Activated naive CD8-positive, alpha-beta T cell treated with anti-CD3 and anti-CD28 coated beads for 36 hours (primary cell): Measurements from ENCODE around the gene CCDC178. TPM values are rescaled to one million over a fixed set of nuclear protein-coding genes. Genes with fewer than 3 reads are reported as not detected.

ENCODE experiments used
- DNase-seq: peaks from one replicate; pipeline ENCODE4 v3.0.0; 2021
- H3K27ac Mint-ChIP-seq: one replicate; pipeline ENCODE4 v1.8.0; 2022; ENCODE audit warnings: mild to moderate bottlenecking, moderate library complexity, mixed read lengths
- H3K27me3 Mint-ChIP-seq: one replicate; pipeline ENCODE4 v1.8.0; 2022; ENCODE audit warnings: mild to moderate bottlenecking, mixed read lengths
- H3K36me3 Mint-ChIP-seq: one replicate; pipeline ENCODE4 v1.8.0; 2021; ENCODE audit warnings: mild to moderate bottlenecking, mixed read lengths
- H3K4me1 Mint-ChIP-seq: one replicate; pipeline ENCODE4 v1.8.0; 2021; ENCODE audit warnings: mixed read lengths
- H3K4me3 Mint-ChIP-seq: one replicate; pipeline ENCODE4 v1.8.0; 2022; ENCODE audit warnings: mild to moderate bottlenecking, moderate library complexity, mixed read lengths
- H3K9me3 Mint-ChIP-seq: one replicate; pipeline ENCODE4 v1.8.0; 2022; ENCODE audit warnings: mixed read lengths
- total RNA-seq, 2 experiments: library from RNA; stranded (reverse); gene quantifications; one replicate each; pipeline ENCODE4 v1.2.3, GENCODE V29; 2021

The CCDC178 gene
- total RNA-seq, 2 experiments from 2014 or later: not detected

DNA sequence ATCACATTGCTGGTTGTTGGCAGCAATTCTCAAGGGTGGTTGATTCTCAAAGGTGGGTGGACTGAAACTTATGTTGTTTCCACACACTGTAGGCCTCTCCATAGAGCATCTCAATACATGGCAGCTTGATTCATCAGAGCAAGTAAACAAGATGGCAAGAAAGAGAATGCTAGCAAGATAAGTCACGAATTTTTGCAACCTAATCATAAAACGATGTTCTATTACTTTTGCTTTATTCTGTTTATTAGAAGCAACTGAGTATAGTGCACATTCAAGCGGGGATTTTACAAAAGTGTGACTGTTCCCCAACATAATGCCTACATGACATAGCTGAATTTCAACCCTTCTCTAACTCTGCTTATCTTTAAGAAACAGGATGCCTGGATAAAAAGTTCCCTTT is 136.2 kb downstream of the CCDC178 start:
- no peak overlapping the region for H3K4me3 Mint-ChIP-seq
- H3K27me3 Mint-ChIP-seq: no peaks in the 10 kb centered on the region
- H3K27ac Mint-ChIP-seq: no peak overlapping the region
- H3K36me3 Mint-ChIP-seq: no peaks in the 10 kb centered on the region
- DNase-seq: no peak
- no peaks in the 10 kb centered on the region for H3K4me1 Mint-ChIP-seq
- peaks cover 5% of the 10 kb centered on the region for H3K9me3 Mint-ChIP-seq

DNA sequence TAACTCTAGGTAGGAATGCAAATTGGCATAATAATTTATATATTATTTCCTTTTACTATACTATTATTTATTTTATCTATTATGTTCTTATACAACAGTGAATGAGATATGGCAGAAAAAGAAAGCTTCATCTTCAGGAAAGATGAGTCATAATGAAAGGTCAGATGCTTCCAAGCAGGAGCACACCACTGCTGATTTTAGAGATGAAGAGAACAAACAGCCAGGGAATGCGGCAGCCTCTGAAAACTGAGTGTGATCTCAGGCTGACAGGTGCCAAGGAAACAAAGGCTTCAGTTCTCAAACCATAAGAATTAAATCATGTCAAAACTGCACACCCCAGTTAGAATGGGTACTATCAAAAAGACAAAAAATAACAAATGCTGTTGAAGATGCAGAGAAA is 149.0 kb downstream of the CCDC178 start:
- peaks cover 2% of the 10 kb centered on the region for H3K9me3 Mint-ChIP-seq
- H3K4me1 Mint-ChIP-seq: no peaks in the 10 kb centered on the region
- DNase-seq: no peak
- no peak overlapping the region for H3K4me3 Mint-ChIP-seq
- no peaks in the 10 kb centered on the region for H3K36me3 Mint-ChIP-seq
- no peak overlapping the region for H3K27ac Mint-ChIP-seq
- peaks cover 3% of the 10 kb centered on the region for H3K27me3 Mint-ChIP-seq

DNA sequence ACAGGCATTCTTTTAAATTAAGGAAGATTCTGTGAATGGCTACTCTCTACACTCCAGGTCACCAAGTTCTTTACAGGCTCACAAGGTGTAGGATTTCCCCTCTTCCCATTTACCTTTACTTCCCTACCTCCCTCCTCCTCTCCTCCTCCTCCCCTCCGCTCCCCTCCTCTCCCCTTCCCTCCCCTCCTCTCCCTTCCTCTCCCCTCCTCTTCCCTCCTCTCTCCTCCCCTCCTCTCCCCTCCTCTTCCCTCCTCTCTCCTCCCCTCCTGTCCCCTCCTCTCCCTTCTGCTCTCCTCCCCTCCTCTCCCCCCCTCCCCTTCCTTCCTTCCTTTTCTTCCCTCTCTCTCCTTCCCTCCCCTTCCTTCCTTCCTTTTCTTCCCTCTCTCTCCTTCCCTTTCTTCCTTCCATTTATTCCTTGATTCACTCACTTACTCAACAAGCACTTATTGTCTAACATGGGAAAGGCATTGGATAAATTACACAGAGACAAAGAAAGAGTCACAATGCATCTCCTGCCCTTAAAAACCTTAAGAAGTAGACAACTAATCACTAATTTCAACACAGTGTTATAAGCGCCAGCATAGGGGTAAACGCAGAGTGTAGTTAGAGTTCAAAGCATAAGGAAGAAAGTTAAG is 152.3 kb downstream of the CCDC178 start:
- peaks cover 3% of the 10 kb centered on the region for H3K27me3 Mint-ChIP-seq
- peaks cover 3% of the 10 kb centered on the region for H3K9me3 Mint-ChIP-seq
- no peaks in the 10 kb centered on the region for H3K36me3 Mint-ChIP-seq
- no peak overlapping the region for H3K27ac Mint-ChIP-seq
- DNase-seq: no peak
- no peak overlapping the region for H3K4me3 Mint-ChIP-seq
- no peaks in the 10 kb centered on the region for H3K4me1 Mint-ChIP-seq

DNA sequence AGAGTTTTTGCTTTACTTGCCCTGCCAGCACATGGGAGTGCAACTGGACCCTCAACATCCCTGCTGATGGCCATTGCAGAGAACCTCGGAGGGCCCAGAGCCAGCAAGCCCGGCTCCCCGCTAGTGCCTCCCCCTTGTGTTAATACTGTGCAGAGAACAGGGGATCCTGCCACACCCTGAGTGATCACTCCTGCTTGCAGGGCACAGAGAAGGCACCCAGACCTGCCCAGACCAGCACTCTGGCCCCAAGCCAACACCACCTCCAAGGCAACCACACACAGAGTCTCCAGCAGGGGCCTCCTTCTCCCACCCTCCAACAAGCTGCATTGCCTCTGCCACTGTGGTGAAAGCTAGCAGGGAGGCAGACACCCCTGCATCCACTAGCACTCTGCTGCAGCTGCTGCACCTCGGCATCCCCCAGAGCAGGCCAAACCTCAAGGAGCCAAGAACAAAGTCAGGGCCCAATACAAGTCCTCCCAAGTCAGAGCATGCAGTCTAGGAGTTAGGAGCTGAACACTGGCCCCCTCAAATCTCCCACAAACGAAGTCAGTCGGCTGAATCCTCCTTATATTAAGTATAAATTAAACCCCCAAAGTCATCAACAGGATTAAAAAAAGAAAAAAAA is 157.7 kb downstream of the CCDC178 start:
- Mint-ChIP-seq H3K27ac (no peak overlapping the region), H3K4me1 (no peaks in the 10 kb centered on the region), H3K27me3 (no peaks in the 10 kb centered on the region), H3K9me3 (peaks cover 1% of the 10 kb centered on the region), H3K36me3 (no peaks in the 10 kb centered on the region), H3K4me3 (no peak overlapping the region)
- DNase-seq: no peak

DNA sequence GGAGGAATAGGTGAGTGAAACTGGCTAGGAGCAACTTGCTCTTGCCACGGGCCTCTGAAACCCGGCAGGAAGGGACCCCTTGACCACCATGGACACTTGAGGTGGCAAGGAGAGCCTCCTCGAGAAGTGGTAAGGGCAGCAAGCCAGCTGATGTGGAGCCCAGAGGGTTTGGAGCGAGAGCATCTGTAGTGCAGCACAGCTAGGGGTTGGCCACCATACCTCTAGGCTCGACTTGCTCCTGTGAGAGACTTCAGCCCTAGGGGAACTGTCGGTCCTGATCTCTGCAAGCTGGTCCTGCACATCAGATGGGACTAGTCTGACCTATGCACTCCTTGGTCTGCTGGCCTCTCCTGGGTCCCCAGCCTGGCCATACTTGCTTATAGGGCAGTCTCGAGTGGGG is 158.4 kb downstream of the CCDC178 start:
- Mint-ChIP-seq H3K27ac (no peak overlapping the region), H3K4me1 (no peaks in the 10 kb centered on the region), H3K27me3 (no peaks in the 10 kb centered on the region), H3K9me3 (peaks cover 1% of the 10 kb centered on the region), H3K36me3 (no peaks in the 10 kb centered on the region), H3K4me3 (no peak overlapping the region)
- no peak for DNase-seq

DNA sequence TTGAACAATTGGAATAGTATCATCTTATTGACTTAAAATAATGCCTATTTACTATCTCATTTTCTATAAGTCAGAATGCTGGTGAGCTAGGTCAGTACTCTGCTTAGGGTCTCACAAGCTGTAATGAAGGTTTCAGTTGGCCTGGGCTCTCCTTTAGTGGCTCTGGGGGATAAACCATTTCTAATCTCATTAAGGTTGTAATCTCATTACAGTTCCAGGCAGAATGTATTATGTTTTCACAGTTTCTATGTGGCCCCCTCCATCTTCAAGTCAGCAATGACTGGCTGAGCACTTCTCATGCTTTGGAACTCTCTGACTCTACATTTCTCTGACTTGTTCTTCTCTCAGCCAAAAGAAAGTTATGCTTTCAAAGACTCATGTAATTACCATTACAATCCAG is 163.1 kb downstream of the CCDC178 start:
- no peaks in the 10 kb centered on the region for H3K36me3 Mint-ChIP-seq
- H3K27ac Mint-ChIP-seq: no peak overlapping the region
- DNase-seq: no peak
- H3K4me3 Mint-ChIP-seq: no peak overlapping the region
- no peaks in the 10 kb centered on the region for H3K4me1 Mint-ChIP-seq
- H3K27me3 Mint-ChIP-seq: no peaks in the 10 kb centered on the region
- no peaks in the 10 kb centered on the region for H3K9me3 Mint-ChIP-seq

DNA sequence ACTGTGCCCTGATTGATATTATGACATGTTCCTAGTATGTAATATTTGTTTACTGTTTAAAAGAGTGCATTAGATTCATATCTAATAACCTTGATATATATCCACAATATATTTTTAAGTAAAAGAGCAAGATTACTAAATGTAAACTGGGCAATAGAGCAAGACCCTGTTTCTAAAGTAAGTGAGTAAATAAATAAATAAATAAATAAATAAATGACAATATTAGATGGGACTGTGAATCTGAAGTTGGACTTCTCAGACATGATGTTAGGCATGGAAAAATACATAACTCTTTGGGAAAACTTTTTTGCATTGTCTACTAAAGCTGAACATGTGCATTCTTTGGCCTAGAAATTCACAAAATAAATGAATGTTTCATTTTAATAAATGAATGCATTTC is 164.7 kb downstream of the CCDC178 start:
- H3K27me3 Mint-ChIP-seq: no peaks in the 10 kb centered on the region
- DNase-seq: no peak

DNA sequence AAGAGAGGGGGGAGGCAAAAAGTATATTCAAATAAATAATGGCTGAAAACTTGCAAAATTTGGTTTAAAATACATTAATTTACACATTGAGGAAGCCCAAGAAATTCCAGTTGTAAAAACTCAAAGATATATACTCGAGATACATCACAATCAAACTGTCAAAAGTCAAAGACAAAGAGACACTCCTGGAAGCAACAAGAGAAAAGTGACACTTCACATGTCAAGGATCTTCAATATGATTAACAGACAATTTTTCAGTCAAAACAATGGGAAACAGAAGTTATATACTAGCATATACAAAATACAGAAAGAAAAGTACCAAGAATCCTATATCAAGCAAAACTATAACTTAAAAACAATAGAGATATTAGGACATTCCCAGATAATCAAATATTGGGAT is 170.2 kb downstream of the CCDC178 start:
- peaks cover 1% of the 10 kb centered on the region for H3K9me3 Mint-ChIP-seq
- H3K27ac Mint-ChIP-seq: no peak overlapping the region
- DNase-seq: no peak
- H3K36me3 Mint-ChIP-seq: no peaks in the 10 kb centered on the region
- no peaks in the 10 kb centered on the region for H3K27me3 Mint-ChIP-seq
- H3K4me1 Mint-ChIP-seq: no peaks in the 10 kb centered on the region
- H3K4me3 Mint-ChIP-seq: no peak overlapping the region

More for the DNA sequence above, 164.7 kb downstream of the CCDC178 start:
- H3K4me1 Mint-ChIP-seq: no peaks in the 10 kb centered on the region
- H3K27ac Mint-ChIP-seq: no peak overlapping the region
- H3K4me3 Mint-ChIP-seq: no peak overlapping the region
- no peaks in the 10 kb centered on the region for H3K36me3 Mint-ChIP-seq
- peaks cover 1% of the 10 kb centered on the region for H3K9me3 Mint-ChIP-seq

DNA sequence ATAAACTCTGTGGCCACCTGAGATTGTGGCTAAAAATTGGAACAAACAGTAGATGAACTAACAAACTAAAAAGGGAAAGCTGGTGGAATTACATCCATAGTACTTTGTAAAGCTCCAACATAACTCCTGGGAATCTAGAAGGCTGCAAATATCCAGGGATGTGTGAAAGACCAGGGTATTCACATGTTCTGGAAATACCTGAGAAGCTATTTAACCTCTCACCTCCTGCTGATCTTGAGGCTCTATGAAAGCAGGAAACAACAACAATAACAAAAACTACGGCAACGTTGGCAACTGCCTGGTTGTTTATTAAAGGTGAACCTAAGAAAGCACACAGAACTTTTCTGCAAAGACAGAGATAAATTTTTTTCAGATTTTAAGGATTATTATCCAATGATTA is 171.3 kb downstream of the CCDC178 start:
- H3K4me1 Mint-ChIP-seq: no peaks in the 10 kb centered on the region
- H3K36me3 Mint-ChIP-seq: no peaks in the 10 kb centered on the region
- H3K4me3 Mint-ChIP-seq: no peak overlapping the region
- H3K9me3 Mint-ChIP-seq: peaks cover 1% of the 10 kb centered on the region
- DNase-seq: no peak
- no peaks in the 10 kb centered on the region for H3K27me3 Mint-ChIP-seq
- H3K27ac Mint-ChIP-seq: no peak overlapping the region

DNA sequence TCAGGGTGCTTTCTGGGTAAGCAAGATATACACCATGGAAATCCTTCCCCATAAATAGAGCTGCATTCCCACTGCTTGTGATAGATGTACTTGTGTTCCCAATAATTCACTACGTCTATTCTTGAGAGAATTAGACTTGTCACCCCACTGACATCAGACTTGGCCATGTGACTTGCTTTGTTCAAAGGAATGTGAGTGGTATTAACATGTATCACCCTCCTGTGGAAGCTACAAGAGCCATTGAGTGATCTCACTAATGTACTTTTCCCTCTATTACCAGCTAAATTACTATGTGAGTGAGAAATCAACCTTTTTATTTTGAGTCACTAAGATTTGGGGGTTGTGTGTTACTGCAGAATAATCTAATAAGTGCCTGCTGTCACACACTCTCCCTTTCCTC is 176.0 kb downstream of the CCDC178 start:
- no peaks in the 10 kb centered on the region for H3K27me3 Mint-ChIP-seq
- H3K4me1 Mint-ChIP-seq: no peaks in the 10 kb centered on the region
- no peak overlapping the region for H3K4me3 Mint-ChIP-seq
- no peak for DNase-seq
- no peaks in the 10 kb centered on the region for H3K9me3 Mint-ChIP-seq
- no peaks in the 10 kb centered on the region for H3K36me3 Mint-ChIP-seq
- no peak overlapping the region for H3K27ac Mint-ChIP-seq

DNA sequence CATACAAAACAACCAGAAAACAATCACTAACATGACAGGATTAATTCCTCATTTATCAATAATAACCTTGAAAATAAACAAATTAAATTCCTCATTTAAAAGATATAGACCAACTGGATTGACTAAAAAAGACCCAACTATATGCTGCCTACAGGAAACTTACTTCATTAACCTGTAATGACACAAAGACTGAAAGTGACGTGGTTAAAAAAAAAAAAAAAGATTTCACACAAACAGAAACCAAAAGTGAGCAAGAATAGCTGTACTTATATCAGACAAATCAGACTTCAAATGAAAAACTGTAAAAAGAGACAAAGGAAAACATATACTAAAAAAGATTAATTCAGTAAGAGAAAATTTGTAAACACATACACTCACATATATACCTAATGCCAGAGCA is 201.2 kb downstream of the CCDC178 start:
- H3K27me3 Mint-ChIP-seq: no peaks in the 10 kb centered on the region
- H3K4me3 Mint-ChIP-seq: no peak overlapping the region
- H3K4me1 Mint-ChIP-seq: no peaks in the 10 kb centered on the region
- H3K9me3 Mint-ChIP-seq: peaks cover 10% of the 10 kb centered on the region
- no peak for DNase-seq
- H3K36me3 Mint-ChIP-seq: no peaks in the 10 kb centered on the region
- no peak overlapping the region for H3K27ac Mint-ChIP-seq

DNA sequence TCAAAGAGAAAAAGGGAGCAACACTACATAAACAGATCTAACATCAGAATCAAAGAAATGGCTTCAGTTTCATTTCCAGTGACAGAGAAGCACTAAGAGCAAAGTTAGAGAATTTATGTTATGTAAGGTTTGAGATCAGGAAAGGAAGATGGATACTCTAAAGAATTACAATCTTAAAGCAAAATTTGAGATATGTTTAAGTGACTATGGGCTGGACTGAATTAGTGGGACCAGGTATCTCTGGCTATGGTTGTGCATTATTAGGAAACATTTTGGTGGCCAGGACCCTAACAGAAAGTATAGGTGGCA is 208.2 kb downstream of the CCDC178 start:
- H3K27me3 Mint-ChIP-seq: no peaks in the 10 kb centered on the region
- H3K9me3 Mint-ChIP-seq: peaks cover 2% of the 10 kb centered on the region
- no peak overlapping the region for H3K4me3 Mint-ChIP-seq

DNA sequence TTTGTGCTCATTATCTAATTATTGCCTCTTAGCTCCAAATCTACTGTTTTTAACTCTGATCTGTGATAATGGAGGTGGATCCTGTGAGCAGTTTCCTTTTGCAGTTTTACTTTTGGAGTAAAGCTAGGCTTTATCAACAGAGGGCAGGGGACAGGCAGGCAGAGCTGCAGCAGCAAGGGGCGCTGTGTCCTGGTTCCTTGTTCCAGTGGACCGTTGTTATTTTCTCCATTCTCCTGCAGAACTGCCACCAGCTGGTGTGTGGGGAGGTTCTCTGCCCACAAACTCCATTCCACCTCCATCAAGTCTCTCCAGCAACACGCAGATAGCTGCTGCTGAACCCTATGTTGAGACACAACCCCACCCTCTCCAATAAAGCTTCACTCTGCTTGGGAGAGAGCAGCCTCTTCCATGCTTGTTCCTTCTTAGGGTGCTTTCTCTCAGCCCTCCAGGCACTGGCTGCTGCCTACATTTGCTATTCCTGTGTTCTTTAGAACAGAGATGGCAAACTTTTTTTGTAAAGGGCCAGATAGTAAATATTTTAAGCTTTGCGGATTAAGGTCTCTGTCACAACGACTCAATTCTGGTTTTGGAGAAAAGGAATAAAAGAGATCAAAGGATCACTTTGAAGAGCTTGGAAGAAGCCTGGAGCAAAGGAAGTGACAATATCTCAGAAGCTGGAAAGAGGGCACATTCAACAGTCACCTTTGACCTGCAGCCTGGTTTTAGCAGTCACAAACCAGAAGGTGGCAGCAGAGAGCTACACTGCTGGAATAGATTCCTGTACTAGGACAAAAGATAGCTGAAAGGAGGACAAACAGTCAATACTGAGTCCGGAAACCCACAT is 208.8 kb downstream of the CCDC178 start:
- H3K27me3 Mint-ChIP-seq: no peaks in the 10 kb centered on the region
- H3K27ac Mint-ChIP-seq: no peak overlapping the region
- H3K9me3 Mint-ChIP-seq: peaks cover 2% of the 10 kb centered on the region
- DNase-seq: peak; percentile 45
- no peak overlapping the region for H3K4me3 Mint-ChIP-seq
- no peaks in the 10 kb centered on the region for H3K36me3 Mint-ChIP-seq
- peaks cover 2% of the 10 kb centered on the region for H3K4me1 Mint-ChIP-seq

More for the DNA sequence above, 208.2 kb downstream of the CCDC178 start:
- no peak for DNase-seq
- peaks cover 2% of the 10 kb centered on the region for H3K4me1 Mint-ChIP-seq
- H3K36me3 Mint-ChIP-seq: no peaks in the 10 kb centered on the region
- H3K27ac Mint-ChIP-seq: no peak overlapping the region

DNA sequence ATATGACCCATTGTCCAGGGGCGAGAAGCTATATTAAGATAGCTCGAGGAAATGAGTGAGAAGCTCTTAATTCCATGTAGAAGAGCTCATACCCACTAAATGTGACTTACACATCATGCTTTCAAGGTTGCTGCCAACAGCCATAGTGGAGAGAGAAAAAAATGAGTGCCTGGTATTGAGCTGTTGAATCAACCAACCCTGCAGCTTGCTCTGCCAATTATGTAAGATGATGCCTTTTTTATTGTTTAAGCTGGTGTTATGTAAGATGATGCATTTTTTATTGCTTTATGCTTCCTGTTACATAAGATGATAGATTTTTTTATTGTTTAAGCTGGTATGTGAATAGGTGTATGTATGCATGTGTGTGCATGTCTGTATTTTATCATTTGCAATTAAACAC is 228.2 kb downstream of the CCDC178 start:
- Mint-ChIP-seq H3K4me1 (no peaks in the 10 kb centered on the region), H3K27me3 (no peaks in the 10 kb centered on the region), H3K9me3 (peaks cover 1% of the 10 kb centered on the region), H3K36me3 (no peaks in the 10 kb centered on the region), H3K4me3 (no peak overlapping the region), H3K27ac (no peak overlapping the region)
- no peak for DNase-seq

DNA sequence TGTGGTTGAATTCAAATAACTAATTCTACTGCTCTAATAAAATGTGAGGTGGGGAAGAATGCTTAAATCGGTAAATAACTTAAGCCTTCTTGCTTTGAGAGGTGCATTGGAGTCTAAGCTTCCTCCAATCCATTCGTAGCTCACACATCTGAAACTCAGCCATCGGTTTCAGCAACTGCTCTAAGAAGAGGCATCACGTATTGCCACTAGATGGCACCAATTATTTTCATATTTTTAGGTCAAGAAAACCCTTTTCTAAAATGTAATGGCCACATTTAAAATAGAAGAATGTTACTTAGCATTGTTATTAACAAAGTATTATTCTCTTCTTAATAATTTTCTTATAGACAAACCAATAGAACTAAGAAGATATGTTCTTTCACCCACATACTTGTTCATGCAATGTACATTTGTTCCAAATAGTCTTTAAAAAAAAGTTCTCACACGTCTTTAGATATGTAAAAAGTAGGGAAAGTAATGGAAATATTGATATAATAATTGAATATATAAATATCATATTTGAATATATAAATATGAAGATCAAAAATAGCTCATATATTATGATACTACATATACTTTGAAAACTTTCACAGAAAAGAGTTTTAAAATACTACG is 229.8 kb downstream of the CCDC178 start:
- H3K4me1 Mint-ChIP-seq: no peaks in the 10 kb centered on the region
- DNase-seq: no peak

More for the DNA sequence above, 229.8 kb downstream of the CCDC178 start:
- Mint-ChIP-seq H3K36me3 (no peaks in the 10 kb centered on the region), H3K27me3 (no peaks in the 10 kb centered on the region), H3K9me3 (no peaks in the 10 kb centered on the region), H3K27ac (no peak overlapping the region), H3K4me3 (no peak overlapping the region)
